Measurements from ENCODE around the gene SUCO.

Gene SUCO

DNA sequence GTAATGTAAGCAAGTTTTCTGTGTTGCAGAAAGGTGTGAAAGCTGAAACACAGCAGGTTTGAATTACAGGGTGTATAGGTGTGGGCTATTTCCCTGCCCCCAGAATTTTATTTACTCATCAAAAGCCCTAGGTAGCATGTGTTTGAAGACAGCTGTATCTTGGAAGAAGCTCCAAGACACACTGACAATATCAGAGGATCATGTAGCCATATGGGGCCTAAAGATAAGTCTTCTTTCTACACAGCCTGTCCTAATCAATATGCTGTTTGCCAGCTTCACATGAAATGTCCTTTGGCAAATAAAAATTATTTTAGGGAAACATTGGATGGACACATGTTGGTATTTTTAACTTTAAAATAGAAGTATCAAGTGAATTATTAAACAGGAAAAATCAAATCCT lies 17.5 kb upstream of the SUCO start:
- peaks cover 2 to 5% of the 10 kb centered on the region in 2 donors for H3K9me3 ChIP-seq (ENCODE audit: control insufficient read depth in 1 of 2, low read length in 2 of 2)
- H3K27me3 ChIP-seq (ENCODE audit: control insufficient read depth in 1 of 2, insufficient read depth in 2 of 2, low read length in 2 of 2), result no peaks in the 10 kb centered on the region
- no peak overlapping the region for H3K27ac ChIP-seq (ENCODE audit: low read depth, low read length)
- no peaks in the 10 kb centered on the region for H3K36me3 ChIP-seq (ENCODE audit: control insufficient read depth in 1 of 2, insufficient read depth in 2 of 2, low read length in 2 of 2)
- H3K9ac ChIP-seq (ENCODE audit: low read depth in 1 of 2, low read length in 2 of 2), result no peak overlapping the region
- H3K4me1 ChIP-seq (ENCODE audit: control insufficient read depth in 1 of 2, insufficient read depth in 2 of 2, low read length in 2 of 2), result no peaks in the 10 kb centered on the region
- H3K4me3 ChIP-seq (ENCODE audit: low read depth in 1 of 2, low read length in 2 of 2), result no peak overlapping the region

DNA sequence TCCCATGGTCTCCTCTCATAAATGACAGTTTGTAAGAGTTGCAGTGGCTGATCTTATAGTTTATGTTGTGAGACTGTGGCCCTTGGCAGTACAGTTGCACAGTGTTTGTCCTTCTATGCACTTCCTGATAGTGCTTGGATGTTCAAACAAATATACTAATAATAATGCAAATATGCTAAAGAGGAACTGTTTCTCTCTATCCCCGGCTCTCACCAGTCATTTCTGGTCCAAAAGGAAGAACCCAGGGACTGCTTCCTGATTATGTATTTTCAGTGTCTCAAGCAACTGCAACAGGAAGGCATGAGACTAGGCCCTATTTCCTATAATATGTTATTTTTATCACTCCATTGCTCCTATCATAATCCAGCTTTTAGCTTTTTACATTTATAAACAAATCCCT lies 17.0 kb upstream of the SUCO start:
- H3K27me3 ChIP-seq (ENCODE audit: control insufficient read depth in 1 of 2, insufficient read depth in 2 of 2, low read length in 2 of 2), result no peaks in the 10 kb centered on the region
- no peaks in the 10 kb centered on the region for H3K4me1 ChIP-seq (ENCODE audit: control insufficient read depth in 1 of 2, insufficient read depth in 2 of 2, low read length in 2 of 2)
- H3K9me3 ChIP-seq (ENCODE audit: control insufficient read depth in 1 of 2, low read length in 2 of 2), result peaks cover 2 to 5% of the 10 kb centered on the region in 2 donors
- H3K36me3 ChIP-seq (ENCODE audit: control insufficient read depth in 1 of 2, insufficient read depth in 2 of 2, low read length in 2 of 2), result no peaks in the 10 kb centered on the region
- no peak overlapping the region for H3K27ac ChIP-seq (ENCODE audit: low read depth, low read length)
- H3K9ac ChIP-seq (ENCODE audit: low read depth in 1 of 2, low read length in 2 of 2), result no peak overlapping the region
- H3K4me3 ChIP-seq (ENCODE audit: low read depth in 1 of 2, low read length in 2 of 2), result no peak overlapping the region

DNA sequence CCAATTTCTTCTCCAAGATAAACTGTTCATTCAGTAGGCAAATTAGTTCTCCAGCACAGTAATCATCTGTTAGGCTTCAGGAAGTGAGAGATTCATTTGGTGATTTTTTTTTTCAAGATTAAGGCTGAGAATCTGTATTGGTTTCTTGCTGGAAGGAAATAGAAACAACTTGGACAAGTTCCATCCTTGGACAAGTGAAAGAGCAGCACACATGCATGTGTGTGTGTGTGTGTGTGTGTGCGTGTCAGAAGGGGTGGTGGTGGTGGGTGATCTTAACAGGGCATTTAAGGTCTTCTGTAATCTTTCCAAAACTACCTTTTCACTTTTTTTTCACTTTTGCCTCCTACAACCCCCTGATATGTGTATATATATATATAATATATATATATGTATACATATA lies 15.9 kb upstream of the SUCO start:
- Histone ChIP-seq H3K36me3 (ENCODE audit: control insufficient read depth in 1 of 2, insufficient read depth in 2 of 2, low read length in 2 of 2) (no peaks in the 10 kb centered on the region), H3K4me3 (ENCODE audit: low read depth in 1 of 2, low read length in 2 of 2) (no peak overlapping the region), H3K27ac (ENCODE audit: low read depth, low read length) (no peak overlapping the region), H3K4me1 (ENCODE audit: control insufficient read depth in 1 of 2, insufficient read depth in 2 of 2, low read length in 2 of 2) (no peaks in the 10 kb centered on the region), H3K9ac (ENCODE audit: low read depth in 1 of 2, low read length in 2 of 2) (no peak overlapping the region), H3K27me3 (ENCODE audit: control insufficient read depth in 1 of 2, insufficient read depth in 2 of 2, low read length in 2 of 2) (no peaks in the 10 kb centered on the region), H3K9me3 (ENCODE audit: control insufficient read depth in 1 of 2, low read length in 2 of 2) (peaks cover 2 to 5% of the 10 kb centered on the region in 2 donors)

DNA sequence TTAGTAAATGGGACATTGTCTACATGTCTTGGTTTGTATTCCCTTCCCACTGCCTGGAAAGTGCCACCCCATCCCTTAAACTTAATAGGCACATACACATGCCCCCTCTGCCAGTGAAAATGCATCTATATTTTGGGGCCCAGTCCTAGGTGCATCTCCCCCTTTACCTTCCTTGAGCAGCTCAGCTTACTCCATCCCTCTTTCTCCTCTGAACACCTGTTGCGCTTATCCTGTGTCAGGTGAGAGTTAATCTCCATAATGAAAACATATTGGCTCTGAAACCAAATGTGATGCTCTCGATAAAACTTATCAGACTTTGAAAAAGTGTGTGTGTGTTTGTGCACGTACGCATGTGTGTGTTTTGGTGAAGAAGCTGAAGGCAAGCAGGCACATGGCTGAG lies 15.4 kb upstream of the SUCO start:
- Histone ChIP-seq H3K27me3 (ENCODE audit: control insufficient read depth in 1 of 2, insufficient read depth in 2 of 2, low read length in 2 of 2) (no peaks in the 10 kb centered on the region), H3K9me3 (ENCODE audit: control insufficient read depth in 1 of 2, low read length in 2 of 2) (peaks cover 2 to 5% of the 10 kb centered on the region in 2 donors), H3K9ac (ENCODE audit: low read depth in 1 of 2, low read length in 2 of 2) (no peak overlapping the region), H3K36me3 (ENCODE audit: control insufficient read depth in 1 of 2, insufficient read depth in 2 of 2, low read length in 2 of 2) (no peaks in the 10 kb centered on the region), H3K27ac (ENCODE audit: low read depth, low read length) (no peak overlapping the region), H3K4me1 (ENCODE audit: control insufficient read depth in 1 of 2, insufficient read depth in 2 of 2, low read length in 2 of 2) (no peaks in the 10 kb centered on the region), H3K4me3 (ENCODE audit: low read depth in 1 of 2, low read length in 2 of 2) (no peak overlapping the region)

DNA sequence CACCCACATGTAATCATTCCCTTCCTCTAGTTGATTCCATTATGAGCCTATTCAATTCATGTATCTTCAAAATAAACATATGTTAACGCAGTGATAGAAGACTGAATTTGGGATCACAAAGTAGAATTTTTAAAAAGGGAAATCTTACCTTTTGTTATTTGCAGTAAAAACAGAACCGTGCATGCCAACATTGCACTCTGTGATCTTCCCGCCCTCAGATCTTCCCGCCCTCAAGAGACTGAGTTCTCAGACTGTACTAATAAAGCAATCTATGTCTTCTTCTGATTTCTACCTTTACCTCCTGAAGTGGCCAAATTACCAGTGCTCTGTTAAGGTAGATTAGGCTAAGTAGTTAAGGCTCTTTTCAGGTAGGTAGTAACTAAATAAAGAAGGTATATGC lies 3.6 kb upstream of the SUCO start:
- Histone ChIP-seq H3K27me3 (ENCODE audit: control insufficient read depth in 1 of 2, insufficient read depth in 2 of 2, low read length in 2 of 2) (no peaks in the 10 kb centered on the region), H3K4me1 (ENCODE audit: control insufficient read depth in 1 of 2, insufficient read depth in 2 of 2, low read length in 2 of 2) (peaks cover 5 to 7% of the 10 kb centered on the region in 2 donors), H3K9ac (ENCODE audit: low read depth in 1 of 2, low read length in 2 of 2) (no peak overlapping the region), H3K27ac (ENCODE audit: low read depth, low read length) (no peak overlapping the region), H3K36me3 (ENCODE audit: control insufficient read depth in 1 of 2, insufficient read depth in 2 of 2, low read length in 2 of 2) (no peaks in the 10 kb centered on the region), H3K9me3 (ENCODE audit: control insufficient read depth in 1 of 2, low read length in 2 of 2) (no peaks in the 10 kb centered on the region), H3K4me3 (ENCODE audit: low read depth in 1 of 2, low read length in 2 of 2) (no peak overlapping the region)

DNA sequence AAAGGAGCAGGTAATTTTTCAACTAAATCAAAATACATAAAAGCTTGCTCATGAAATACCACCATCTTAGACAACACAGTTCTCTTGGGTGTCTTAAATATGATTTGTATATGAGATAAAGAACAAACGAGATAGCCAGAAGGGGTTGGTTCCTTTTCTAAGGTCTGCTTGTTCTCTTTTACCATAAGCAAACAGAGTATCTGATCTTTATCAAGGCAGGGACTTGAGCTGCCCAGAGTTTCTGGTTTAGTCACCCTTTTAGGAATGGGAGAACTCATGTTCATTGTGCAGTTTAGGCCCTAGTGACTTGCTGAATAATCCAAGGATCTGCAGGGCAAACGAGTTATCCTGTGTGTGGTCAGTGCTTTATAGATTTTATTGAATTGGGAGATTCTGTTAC lies 3.0 kb upstream of the SUCO start:
- H3K9me3 ChIP-seq (ENCODE audit: control insufficient read depth in 1 of 2, low read length in 2 of 2), result no peaks in the 10 kb centered on the region
- H3K9ac ChIP-seq (ENCODE audit: low read depth in 1 of 2, low read length in 2 of 2), result no peak overlapping the region
- no peak overlapping the region for H3K27ac ChIP-seq (ENCODE audit: low read depth, low read length)
- peaks cover 9 to 14% of the 10 kb centered on the region in 2 donors for H3K4me1 ChIP-seq (ENCODE audit: control insufficient read depth in 1 of 2, insufficient read depth in 2 of 2, low read length in 2 of 2)
- no peaks in the 10 kb centered on the region for H3K27me3 ChIP-seq (ENCODE audit: control insufficient read depth in 1 of 2, insufficient read depth in 2 of 2, low read length in 2 of 2)
- H3K36me3 ChIP-seq (ENCODE audit: control insufficient read depth in 1 of 2, insufficient read depth in 2 of 2, low read length in 2 of 2), result no peaks in the 10 kb centered on the region
- H3K4me3 ChIP-seq (ENCODE audit: low read depth in 1 of 2, low read length in 2 of 2), result no peak overlapping the region

DNA sequence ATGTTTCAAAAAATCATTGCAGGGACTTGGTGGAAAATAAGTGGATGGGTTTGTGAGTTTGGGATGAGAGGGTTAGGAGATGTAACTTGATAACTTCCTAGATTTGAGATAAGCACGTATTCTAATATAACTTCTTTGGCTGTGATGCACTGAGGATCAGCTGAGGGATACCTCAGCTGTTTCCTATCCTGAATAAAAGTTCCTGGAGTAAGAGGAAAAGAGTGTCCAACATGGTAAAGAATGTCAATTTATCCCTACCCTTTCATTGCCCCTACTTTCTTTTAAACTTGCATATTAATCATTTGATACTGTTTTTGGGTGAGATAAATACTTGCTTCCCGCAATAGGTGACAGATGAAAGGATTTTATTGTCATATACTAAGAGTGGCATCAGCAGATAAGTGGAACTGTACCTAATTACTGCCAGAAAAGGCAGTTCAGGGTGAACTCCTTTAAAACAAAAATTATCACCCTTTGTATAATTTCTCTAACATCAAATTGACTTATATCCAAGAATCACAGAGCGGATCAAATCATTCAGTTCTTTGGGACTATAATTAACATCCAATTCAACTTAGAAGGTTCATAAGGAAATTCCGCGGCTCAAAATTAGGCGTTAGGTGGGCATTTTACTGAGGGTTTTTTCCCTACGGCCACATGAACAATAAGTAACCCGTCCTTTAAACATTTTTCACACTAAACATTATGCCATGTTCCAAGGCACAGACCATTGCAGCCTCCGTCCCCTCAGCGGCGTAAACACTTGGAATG lies 1.4 kb upstream of the SUCO start:
- Histone ChIP-seq H3K27ac (ENCODE audit: low read depth, low read length) (peak overlapping the region; percentile 89), H3K4me1 (ENCODE audit: control insufficient read depth in 1 of 2, insufficient read depth in 2 of 2, low read length in 2 of 2) (peaks cover 22 to 28% of the 10 kb centered on the region in 2 donors), H3K9ac (ENCODE audit: low read depth in 1 of 2, low read length in 2 of 2) (peak overlapping the region; percentile 91 to 94), H3K36me3 (ENCODE audit: control insufficient read depth in 1 of 2, insufficient read depth in 2 of 2, low read length in 2 of 2) (no peaks in the 10 kb centered on the region), H3K27me3 (ENCODE audit: control insufficient read depth in 1 of 2, insufficient read depth in 2 of 2, low read length in 2 of 2) (no peaks in the 10 kb centered on the region), H3K4me3 (ENCODE audit: low read depth in 1 of 2, low read length in 2 of 2) (peak overlapping the region; percentile 82 to 100), H3K9me3 (ENCODE audit: control insufficient read depth in 1 of 2, low read length in 2 of 2) (no peaks in the 10 kb centered on the region)

DNA sequence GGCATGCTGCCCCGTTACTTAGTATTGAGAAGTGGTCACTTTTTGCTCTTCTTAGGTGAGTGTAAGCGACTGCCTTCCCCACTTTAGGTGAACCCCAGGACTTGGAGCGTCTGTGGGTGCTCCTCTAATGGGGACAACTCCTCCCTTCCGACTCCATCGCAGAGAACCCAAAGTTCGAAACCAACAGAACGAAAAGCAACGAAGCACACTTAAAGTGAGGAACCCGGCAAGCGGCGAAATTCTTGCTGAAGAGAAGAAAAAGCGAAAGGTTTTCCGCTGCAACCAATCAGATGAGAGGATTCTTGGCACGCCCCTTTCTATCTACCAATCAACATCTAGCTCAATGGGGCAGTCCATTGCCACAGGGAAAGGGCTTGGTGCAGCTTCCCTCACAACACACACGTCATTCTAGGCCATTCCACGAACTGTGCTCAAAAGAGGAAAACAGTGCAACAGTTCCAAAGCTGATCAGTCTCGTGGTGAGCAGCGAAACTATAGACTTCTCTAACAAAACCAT lies 709 bp upstream of the SUCO start:
- Histone ChIP-seq H3K36me3 (ENCODE audit: control insufficient read depth in 1 of 2, insufficient read depth in 2 of 2, low read length in 2 of 2) (no peaks in the 10 kb centered on the region), H3K4me3 (ENCODE audit: low read depth in 1 of 2, low read length in 2 of 2) (peak overlapping the region; percentile 82 to 100), H3K27ac (ENCODE audit: low read depth, low read length) (peak overlapping the region; percentile 89), H3K9me3 (ENCODE audit: control insufficient read depth in 1 of 2, low read length in 2 of 2) (no peaks in the 10 kb centered on the region), H3K9ac (ENCODE audit: low read depth in 1 of 2, low read length in 2 of 2) (peak overlapping the region; percentile 91 to 94), H3K27me3 (ENCODE audit: control insufficient read depth in 1 of 2, insufficient read depth in 2 of 2, low read length in 2 of 2) (no peaks in the 10 kb centered on the region), H3K4me1 (ENCODE audit: control insufficient read depth in 1 of 2, insufficient read depth in 2 of 2, low read length in 2 of 2) (peaks cover 22 to 28% of the 10 kb centered on the region in 2 donors)

DNA sequence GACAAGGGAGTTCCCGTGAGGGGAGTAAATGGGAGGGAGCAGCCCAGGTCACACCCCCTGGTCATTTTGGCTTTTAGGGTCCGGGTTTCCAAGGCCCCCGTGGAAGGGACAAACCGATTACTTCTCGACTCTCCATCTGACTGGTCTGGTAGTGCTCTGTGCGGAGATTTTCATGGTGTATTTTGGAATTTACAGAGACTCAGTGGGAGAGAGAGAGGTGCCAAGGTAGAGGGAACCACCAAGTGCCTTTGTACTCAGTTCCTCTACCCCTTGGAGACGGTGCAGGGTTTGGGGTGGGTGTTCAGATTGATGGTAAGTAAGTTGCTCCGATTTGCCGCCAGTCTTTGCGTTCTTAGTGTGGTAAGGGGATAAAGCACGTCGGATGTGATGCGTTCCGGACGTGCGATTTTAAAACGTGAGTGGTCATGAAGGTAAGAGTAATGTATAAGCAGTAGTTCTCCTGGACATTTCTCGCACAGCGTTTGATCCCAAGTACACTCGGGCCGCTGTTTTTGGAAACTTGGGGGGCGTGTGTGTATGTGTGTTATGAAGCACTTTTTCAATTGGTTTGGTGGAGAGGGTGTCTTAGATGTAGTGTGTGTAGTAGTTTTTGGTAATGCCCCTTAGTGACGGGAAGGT lies 682 bp downstream of the SUCO start:
- peak overlapping the region; percentile 97 for H3K27ac ChIP-seq (ENCODE audit: low read depth, low read length)
- H3K4me3 ChIP-seq (ENCODE audit: low read depth in 1 of 2, low read length in 2 of 2), result peak overlapping the region; percentile 90 to 95
- H3K4me1 ChIP-seq (ENCODE audit: control insufficient read depth in 1 of 2, insufficient read depth in 2 of 2, low read length in 2 of 2), result peaks cover 22 to 32% of the 10 kb centered on the region in 2 donors
- H3K27me3 ChIP-seq (ENCODE audit: control insufficient read depth in 1 of 2, insufficient read depth in 2 of 2, low read length in 2 of 2), result no peaks in the 10 kb centered on the region
- no peaks in the 10 kb centered on the region for H3K36me3 ChIP-seq (ENCODE audit: control insufficient read depth in 1 of 2, insufficient read depth in 2 of 2, low read length in 2 of 2)
- H3K9ac ChIP-seq (ENCODE audit: low read depth in 1 of 2, low read length in 2 of 2), result peak overlapping the region; percentile 73 to 95
- H3K9me3 ChIP-seq (ENCODE audit: control insufficient read depth in 1 of 2, low read length in 2 of 2), result no peaks in the 10 kb centered on the region

DNA sequence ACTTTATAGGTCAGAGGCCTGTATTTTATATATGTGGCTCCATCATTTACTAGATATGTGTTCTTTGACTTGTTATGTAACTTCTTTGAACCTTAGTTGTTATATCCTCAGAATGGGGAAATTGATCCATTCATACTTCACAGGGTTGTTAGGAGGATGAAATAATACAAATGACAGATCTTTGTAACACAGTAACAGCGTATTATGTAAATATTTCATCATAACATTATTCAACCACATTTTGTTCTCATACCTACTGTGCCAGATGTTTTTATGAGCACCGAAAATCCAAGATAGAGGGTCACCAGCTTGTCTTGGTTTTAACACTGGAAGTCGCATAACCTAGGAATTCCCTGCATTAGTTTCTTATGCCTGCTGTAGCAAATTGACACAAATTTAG lies 3.3 kb downstream of the SUCO start:
- Histone ChIP-seq H3K4me1 (ENCODE audit: control insufficient read depth in 1 of 2, insufficient read depth in 2 of 2, low read length in 2 of 2) (peaks cover 22 to 30% of the 10 kb centered on the region in 2 donors), H3K36me3 (ENCODE audit: control insufficient read depth in 1 of 2, insufficient read depth in 2 of 2, low read length in 2 of 2) (no peaks in the 10 kb centered on the region), H3K9me3 (ENCODE audit: control insufficient read depth in 1 of 2, low read length in 2 of 2) (no peaks in the 10 kb centered on the region), H3K9ac (ENCODE audit: low read depth in 1 of 2, low read length in 2 of 2) (no peak overlapping the region), H3K27ac (ENCODE audit: low read depth, low read length) (no peak overlapping the region), H3K4me3 (ENCODE audit: low read depth in 1 of 2, low read length in 2 of 2) (no peak overlapping the region), H3K27me3 (ENCODE audit: control insufficient read depth in 1 of 2, insufficient read depth in 2 of 2, low read length in 2 of 2) (no peaks in the 10 kb centered on the region)
